K562 (cell line): ENCODE measurements around the gene UHRF1. TPM values are rescaled to one million over a fixed set of nuclear protein-coding genes. Genes with fewer than 3 reads are reported as not detected.

Source experiments
- BCOR ChIP-seq: fragments of 450-650 bp; IDR thresholded peaks from 2 replicates; pipeline ENCODE4 v1.6.1; 2016
- FOS ChIP-seq: IDR thresholded peaks from 3 replicates; pipeline ENCODE4 v1.6.1; 2011; ENCODE audit not compliant: insufficient read length; ENCODE audit errors: extremely low read depth
- FOXA3 ChIP-seq, 2 experiments: fragments of 450-650 bp in 1 of 2; sonication (generic) in 1 of 2; formaldehyde crosslinking; IDR thresholded peaks in 1 of 2; conservative IDR thresholded peaks in 1 of 2; 2 replicates each; pipeline versions ENCODE4 v1.4.0 to v1.8.0; 2020 to 2022; ENCODE audit warnings: mild to moderate bottlenecking in 2 of 2, missing genetic modification reagents in 1 of 2
- KAT7 ChIP-seq: sonication (generic); formaldehyde crosslinking; IDR thresholded peaks from 2 replicates; pipeline ENCODE4 v1.8.0; 2022; ENCODE audit warnings: missing genetic modification reagents, mild to moderate bottlenecking, borderline replicate concordance
- KDM5B ChIP-seq: fragments of 200-600 bp; sonication (generic); IDR thresholded peaks from 2 replicates; pipeline ENCODE4 v1.6.1; 2012; ENCODE audit warnings: low read depth, mild to moderate bottlenecking, moderate library complexity, low read length, control low read depth, inconsistent platforms; ENCODE audit not compliant: insufficient replicate concordance
- SAP30 ChIP-seq: fragments of 200-600 bp; sonication (generic); IDR thresholded peaks from 2 replicates; pipeline ENCODE4 v1.6.1; 2012; ENCODE audit warnings: borderline replicate concordance, low read depth, mild to moderate bottlenecking, moderate library complexity, low read length, control low read depth, inconsistent platforms; ENCODE audit not compliant: insufficient read depth, poor library complexity, severe bottlenecking
- SIN3A ChIP-seq, 2 experiments: fragments of 150-350 bp in 1 of 2; IDR thresholded peaks; 2 replicates each; pipeline ENCODE4 v1.6.1; 2011 to 2016; ENCODE audit warnings: borderline replicate concordance in 2 of 2, low read depth in 2 of 2, low read length in 2 of 2, mild to moderate bottlenecking in 2 of 2, moderate library complexity in 2 of 2; ENCODE audit not compliant: control insufficient read depth in 1 of 2
- polyA plus RNA-seq, 8 experiments: library from polyadenylated mRNA; depleted of rRNA in 4 of 8; stranded (reverse) in 5 of 8; unstranded in 3 of 8; fragments of >200 nt; fragmentation: Nextera tagmentation in 2 of 8; fragmentation: Illumina TruSeq in 1 of 8; extraction: Ambion mirVana in 2 of 8; extraction: Trizol in 1 of 8; gene quantifications; 2 replicates each; pipeline versions ENCODE4 v1.2.1 to v1.2.3, GENCODE V29; 2011 to 2014; ENCODE audit warnings: inconsistent platforms in 1 of 8, missing spikeins in 1 of 8
- total RNA-seq, 7 experiments: library from RNA; depleted of rRNA in 6 of 7; stranded (reverse); fragments of >200 nt in 6 of 7; fragmentation: Illumina TruSeq in 2 of 7; extraction: Trizol in 2 of 7; gene quantifications; 2 replicates each; pipeline versions ENCODE4 v1.2.1 to v1.2.3, GENCODE V29; 2011 to 2021; ENCODE audit warnings: low replicate concordance in 1 of 7
- TF ChIP-seq, protein P1 (sequence below), 2 experiments: fragments of 450-650 bp; IDR thresholded peaks; 2 replicates each; pipeline ENCODE4 v1.6.1; 2018; ENCODE audit warnings: mild to moderate bottlenecking in 2 of 2, low read depth in 1 of 2; ENCODE audit not compliant: partially characterized antibody in 2 of 2
- TF ChIP-seq, protein P2 (sequence below): conservative IDR thresholded peaks from 2 replicates; pipeline ENCODE4 v1.6.1; 2011; ENCODE audit warnings: low read depth, mild to moderate bottlenecking, low read length; ENCODE audit not compliant: control insufficient read depth
- TF ChIP-seq, protein P3 (sequence below): fragments of 450-650 bp; IDR thresholded peaks from 2 replicates; pipeline ENCODE4 v1.6.1; 2018; ENCODE audit not compliant: partially characterized antibody

Gene UHRF1
- total and polyA plus RNA-seq, 9 of the 15 experiments (the other 6 are each of a cell fraction or from before 2014, with no cell fraction given) = 6.0 to 101 (median 30.9) TPM

DNA sequence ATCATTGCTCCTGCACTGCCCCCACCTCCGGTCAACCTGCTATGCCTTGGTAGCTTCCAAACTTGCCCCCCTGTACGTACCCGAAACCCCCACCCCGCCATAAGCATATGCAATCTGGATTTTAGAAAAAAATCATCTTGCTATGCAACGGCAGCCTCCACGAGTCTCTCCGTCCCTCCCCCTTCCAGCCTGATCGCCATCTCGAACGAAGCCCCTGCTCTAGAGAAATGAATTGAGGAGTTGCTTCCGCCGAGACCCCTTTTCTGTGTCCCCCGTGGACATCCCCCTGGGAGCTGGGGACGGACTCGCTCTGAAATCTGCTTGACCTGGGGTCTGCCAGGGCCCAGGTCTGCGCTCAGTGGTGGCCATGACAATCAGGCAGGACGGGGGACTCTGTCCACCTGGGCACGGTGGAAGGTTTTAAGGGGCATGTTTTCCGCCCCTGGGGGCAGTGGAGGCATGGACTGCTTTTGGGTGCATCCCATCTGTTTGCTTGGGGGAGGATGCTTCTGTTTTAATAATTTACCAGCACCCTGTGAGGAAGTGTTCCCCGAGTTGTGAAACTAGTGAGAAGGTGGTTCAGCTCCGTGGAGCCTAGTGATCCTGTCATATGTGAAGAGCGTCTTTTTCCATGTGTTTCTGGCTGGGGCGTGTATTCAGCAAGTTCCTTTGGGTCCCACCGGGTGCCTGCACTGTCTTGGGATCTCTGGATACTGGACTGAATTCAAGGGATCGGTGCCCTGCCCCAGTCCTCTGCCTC, 60.7 kb downstream of the UHRF1 start (continued):
- no peak for TF ChIP-seq BCOR
- 0 out of 4 replicates have a peak, but pooled peaks of 1 of the 2 experiments have one; percentile 26 for TF ChIP-seq FOXA3 (CRISPR knock-in tag; conservative IDR thresholded peaks at IDR 0.05 in 1 of 2, IDR thresholded peaks at IDR 0.05 in 1 of 2)
- TF ChIP-seq, protein P1, sequence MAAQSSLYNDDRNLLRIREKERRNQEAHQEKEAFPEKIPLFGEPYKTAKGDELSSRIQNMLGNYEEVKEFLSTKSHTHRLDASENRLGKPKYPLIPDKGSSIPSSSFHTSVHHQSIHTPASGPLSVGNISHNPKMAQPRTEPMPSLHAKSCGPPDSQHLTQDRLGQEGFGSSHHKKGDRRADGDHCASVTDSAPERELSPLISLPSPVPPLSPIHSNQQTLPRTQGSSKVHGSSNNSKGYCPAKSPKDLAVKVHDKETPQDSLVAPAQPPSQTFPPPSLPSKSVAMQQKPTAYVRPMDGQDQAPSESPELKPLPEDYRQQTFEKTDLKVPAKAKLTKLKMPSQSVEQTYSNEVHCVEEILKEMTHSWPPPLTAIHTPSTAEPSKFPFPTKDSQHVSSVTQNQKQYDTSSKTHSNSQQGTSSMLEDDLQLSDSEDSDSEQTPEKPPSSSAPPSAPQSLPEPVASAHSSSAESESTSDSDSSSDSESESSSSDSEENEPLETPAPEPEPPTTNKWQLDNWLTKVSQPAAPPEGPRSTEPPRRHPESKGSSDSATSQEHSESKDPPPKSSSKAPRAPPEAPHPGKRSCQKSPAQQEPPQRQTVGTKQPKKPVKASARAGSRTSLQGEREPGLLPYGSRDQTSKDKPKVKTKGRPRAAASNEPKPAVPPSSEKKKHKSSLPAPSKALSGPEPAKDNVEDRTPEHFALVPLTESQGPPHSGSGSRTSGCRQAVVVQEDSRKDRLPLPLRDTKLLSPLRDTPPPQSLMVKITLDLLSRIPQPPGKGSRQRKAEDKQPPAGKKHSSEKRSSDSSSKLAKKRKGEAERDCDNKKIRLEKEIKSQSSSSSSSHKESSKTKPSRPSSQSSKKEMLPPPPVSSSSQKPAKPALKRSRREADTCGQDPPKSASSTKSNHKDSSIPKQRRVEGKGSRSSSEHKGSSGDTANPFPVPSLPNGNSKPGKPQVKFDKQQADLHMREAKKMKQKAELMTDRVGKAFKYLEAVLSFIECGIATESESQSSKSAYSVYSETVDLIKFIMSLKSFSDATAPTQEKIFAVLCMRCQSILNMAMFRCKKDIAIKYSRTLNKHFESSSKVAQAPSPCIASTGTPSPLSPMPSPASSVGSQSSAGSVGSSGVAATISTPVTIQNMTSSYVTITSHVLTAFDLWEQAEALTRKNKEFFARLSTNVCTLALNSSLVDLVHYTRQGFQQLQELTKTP (IDR thresholded peaks at IDR 0.05; ENCODE audit: low read depth in 1 of 2, partially characterized antibody in 2 of 2) = no peak
- TF ChIP-seq, protein P2, sequence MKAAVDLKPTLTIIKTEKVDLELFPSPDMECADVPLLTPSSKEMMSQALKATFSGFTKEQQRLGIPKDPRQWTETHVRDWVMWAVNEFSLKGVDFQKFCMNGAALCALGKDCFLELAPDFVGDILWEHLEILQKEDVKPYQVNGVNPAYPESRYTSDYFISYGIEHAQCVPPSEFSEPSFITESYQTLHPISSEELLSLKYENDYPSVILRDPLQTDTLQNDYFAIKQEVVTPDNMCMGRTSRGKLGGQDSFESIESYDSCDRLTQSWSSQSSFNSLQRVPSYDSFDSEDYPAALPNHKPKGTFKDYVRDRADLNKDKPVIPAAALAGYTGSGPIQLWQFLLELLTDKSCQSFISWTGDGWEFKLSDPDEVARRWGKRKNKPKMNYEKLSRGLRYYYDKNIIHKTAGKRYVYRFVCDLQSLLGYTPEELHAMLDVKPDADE = no peak
- peak; percentile 0 for TF ChIP-seq SAP30
- peak; percentile 62 for TF ChIP-seq KDM5B
- no peak for TF ChIP-seq FOS
- TF ChIP-seq, protein P3, sequence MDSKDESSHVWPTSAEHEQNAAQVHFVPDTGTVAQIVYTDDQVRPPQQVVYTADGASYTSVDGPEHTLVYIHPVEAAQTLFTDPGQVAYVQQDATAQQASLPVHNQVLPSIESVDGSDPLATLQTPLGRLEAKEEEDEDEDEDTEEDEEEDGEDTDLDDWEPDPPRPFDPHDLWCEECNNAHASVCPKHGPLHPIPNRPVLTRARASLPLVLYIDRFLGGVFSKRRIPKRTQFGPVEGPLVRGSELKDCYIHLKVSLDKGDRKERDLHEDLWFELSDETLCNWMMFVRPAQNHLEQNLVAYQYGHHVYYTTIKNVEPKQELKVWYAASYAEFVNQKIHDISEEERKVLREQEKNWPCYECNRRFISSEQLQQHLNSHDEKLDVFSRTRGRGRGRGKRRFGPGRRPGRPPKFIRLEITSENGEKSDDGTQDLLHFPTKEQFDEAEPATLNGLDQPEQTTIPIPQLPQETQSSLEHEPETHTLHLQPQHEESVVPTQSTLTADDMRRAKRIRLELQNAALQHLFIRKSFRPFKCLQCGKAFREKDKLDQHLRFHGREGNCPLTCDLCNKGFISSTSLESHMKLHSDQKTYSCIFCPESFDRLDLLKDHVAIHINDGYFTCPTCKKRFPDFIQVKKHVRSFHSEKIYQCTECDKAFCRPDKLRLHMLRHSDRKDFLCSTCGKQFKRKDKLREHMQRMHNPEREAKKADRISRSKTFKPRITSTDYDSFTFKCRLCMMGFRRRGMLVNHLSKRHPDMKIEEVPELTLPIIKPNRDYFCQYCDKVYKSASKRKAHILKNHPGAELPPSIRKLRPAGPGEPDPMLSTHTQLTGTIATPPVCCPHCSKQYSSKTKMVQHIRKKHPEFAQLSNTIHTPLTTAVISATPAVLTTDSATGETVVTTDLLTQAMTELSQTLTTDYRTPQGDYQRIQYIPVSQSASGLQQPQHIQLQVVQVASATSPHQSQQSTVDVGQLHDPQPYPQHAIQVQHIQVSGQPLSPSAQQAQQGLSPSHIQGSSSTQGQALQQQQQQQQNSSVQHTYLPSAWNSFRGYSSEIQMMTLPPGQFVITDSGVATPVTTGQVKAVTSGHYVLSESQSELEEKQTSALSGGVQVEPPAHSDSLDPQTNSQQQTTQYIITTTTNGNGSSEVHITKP = peak; percentile 26
- peak; percentile 50; the same call in 1 of the 2 replicates for TF ChIP-seq KAT7 (CRISPR knock-in tag)
- peak in 1 of 2 experiments; percentile 61; a peak in 1 of 4 replicates for TF ChIP-seq SIN3A (IDR thresholded peaks at IDR 0.05; ENCODE audit: borderline replicate concordance in 2 of 2, control insufficient read depth in 1 of 2, low read depth in 2 of 2, low read length in 2 of 2)
- TF ChIP-seq, all 486 proteins: peak for 15
